Stimulated activated CD8-positive, alpha-beta memory T cell treated with anti-CD3 and anti-CD28 coated beads, Interleukin-12 subunit alpha, Interleukin-12 subunit beta, amount 100 ng/mL, for 1 hour (primary cell): ENCODE results near the gene TAF1.
"Not testable (repeated sequence)": the region's sequence is repeated elsewhere in the genome, so short reads cannot be mapped to it uniquely, and the experiment has no call there.

Experiments
- DNase-seq: peaks from one replicate; pipeline ENCODE4 v3.0.0-alpha.2; 2020; ENCODE audit warnings: low read depth

The TAF1 gene, protein sequence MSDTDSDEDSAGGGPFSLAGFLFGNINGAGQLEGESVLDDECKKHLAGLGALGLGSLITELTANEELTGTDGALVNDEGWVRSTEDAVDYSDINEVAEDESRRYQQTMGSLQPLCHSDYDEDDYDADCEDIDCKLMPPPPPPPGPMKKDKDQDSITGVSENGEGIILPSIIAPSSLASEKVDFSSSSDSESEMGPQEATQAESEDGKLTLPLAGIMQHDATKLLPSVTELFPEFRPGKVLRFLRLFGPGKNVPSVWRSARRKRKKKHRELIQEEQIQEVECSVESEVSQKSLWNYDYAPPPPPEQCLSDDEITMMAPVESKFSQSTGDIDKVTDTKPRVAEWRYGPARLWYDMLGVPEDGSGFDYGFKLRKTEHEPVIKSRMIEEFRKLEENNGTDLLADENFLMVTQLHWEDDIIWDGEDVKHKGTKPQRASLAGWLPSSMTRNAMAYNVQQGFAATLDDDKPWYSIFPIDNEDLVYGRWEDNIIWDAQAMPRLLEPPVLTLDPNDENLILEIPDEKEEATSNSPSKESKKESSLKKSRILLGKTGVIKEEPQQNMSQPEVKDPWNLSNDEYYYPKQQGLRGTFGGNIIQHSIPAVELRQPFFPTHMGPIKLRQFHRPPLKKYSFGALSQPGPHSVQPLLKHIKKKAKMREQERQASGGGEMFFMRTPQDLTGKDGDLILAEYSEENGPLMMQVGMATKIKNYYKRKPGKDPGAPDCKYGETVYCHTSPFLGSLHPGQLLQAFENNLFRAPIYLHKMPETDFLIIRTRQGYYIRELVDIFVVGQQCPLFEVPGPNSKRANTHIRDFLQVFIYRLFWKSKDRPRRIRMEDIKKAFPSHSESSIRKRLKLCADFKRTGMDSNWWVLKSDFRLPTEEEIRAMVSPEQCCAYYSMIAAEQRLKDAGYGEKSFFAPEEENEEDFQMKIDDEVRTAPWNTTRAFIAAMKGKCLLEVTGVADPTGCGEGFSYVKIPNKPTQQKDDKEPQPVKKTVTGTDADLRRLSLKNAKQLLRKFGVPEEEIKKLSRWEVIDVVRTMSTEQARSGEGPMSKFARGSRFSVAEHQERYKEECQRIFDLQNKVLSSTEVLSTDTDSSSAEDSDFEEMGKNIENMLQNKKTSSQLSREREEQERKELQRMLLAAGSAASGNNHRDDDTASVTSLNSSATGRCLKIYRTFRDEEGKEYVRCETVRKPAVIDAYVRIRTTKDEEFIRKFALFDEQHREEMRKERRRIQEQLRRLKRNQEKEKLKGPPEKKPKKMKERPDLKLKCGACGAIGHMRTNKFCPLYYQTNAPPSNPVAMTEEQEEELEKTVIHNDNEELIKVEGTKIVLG (N-terminal part only)

DNA sequence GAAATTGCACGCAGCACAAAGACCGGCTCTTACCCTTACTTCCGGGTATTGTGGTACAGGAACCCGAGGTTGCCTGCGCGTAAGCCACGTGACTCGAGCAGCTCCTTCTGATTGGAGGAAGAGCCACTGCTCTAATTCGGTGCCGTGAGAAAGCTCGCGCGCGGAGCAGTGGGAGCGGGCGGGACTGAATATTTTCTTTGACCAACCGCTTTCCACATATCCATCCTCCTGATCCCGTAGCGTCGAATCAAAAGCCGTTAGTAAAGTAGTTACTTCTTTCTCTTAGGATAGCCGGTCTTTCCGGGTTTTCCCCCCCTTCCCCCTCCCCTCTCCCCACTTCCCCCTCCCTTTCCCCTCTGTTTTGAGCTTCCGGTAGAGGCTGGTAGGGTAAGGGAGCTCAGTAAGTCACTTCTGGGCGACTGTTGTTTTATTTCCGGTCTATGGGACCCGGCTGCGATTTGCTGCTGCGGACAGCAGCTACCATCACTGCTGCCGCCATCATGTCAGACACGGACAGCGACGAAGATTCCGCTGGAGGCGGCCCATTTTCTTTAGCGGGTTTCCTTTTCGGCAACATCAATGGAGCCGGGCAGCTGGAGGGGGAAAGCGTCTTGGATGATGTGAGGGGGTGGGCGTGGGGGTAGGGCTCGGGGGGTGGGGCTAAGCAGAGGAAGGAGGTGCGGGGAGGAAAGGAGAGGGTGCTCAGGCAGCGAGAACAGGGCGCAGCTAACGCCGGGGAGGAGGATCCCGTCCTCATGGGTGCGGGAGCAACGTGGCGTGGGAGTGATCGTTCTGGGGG lies at the start of gene TAF1:
Gene TAF1 (plus strand): TSS at position 483 of the 799 bp plus-strand sequence. CDS start 18 bp downstream, at position 501.
- peak; percentile 80 for DNase-seq

DNA sequence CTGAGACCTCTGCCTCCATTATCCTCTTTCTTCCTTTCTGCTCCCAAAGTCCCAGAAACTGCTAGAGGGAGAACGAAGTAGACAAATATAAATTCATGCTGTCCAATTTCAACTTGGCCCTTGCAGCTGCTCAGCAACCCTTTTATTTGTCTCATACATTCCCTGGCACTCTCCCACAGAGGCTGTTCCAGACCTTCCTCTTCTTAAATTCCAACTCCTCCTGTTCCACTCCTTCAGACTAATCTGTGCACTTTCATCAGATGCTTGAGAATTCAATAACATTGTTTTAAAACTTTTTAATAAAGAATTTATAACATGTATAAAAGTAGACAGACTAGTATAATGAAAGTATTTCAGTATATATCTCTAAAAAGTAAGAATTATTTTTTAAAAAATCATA lies 49.2 kb upstream of the TAF1 start:
- not testable (repeated sequence) for DNase-seq

DNA sequence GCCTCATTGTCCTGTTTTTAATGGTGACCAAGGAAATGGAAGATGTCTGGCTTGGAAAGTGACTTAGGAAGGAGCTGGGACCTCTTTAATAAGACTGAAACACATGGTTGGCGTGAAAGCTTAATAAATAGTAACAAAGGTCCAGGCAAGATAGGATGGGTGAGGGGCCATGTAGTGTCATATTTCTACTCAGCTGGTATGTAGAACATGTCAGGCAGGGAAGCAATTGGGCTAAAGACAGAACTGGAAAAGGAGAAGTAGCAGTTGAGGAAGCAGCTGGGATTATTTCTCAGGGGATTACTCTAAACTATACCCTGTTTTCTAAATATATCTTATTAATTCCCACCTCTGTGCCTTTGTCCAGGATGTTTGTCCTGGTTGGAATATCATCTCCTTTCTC lies 46.0 kb upstream of the TAF1 start:
- no peak for DNase-seq

DNA sequence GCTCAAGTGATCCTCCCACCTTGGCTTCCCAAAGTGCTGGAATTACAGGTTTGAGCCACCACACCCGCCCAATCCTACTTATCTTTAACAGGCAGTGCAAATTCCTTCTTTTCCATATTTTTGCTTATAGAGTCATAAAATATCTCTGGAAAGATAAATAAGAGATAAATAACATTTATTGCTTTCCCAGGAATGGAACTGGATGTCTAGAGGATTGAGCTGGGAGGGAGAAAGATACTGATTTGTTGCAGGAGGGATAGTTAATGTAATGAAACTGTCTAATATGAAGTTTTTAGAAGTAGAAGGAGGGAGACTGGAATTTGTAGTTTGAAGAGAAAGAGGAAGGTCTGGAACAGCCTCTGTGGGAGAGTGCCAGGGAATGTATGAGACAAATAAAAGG lies 44.4 kb upstream of the TAF1 start:
- DNase-seq = no peak

DNA sequence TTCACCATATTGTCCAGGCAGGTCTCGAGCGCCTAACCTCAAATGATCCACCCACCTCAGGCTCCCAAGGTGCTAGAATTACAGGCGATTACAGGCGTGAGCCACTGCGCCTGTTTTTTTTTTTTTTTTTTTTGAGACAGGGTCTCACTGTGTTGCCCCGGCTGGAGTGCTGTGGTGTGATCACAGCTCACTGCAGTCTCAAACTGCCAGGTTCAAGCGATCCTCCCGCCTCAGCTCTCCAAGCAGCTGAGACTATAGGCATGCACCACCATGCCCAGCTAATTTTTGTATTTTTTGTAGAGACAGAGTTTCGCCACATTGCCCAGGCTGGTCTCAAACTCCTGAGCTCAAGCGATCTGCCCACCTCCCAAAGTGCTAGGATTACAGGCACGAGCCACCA lies 41.7 kb upstream of the TAF1 start:
- not testable (repeated sequence) for DNase-seq

DNA sequence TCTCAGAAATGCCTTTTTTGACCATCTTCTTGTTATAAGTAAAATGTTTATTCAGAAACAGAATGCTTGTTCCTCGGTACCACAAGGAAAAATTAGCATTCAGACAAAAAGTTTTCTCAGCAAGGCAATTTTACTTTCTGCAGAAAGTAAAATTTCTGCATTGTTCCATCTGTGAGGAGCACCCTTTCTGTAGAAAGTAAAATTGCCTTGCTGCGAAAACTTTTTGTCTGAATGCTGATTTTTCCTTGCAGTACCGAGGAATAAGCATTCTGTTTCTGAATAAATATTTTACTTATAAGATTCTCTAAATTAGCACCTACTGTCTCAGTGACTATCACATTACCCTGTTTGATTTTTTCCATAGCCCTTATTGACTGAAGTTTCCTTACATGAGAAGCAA lies 39.8 kb upstream of the TAF1 start:
- no peak for DNase-seq

DNA sequence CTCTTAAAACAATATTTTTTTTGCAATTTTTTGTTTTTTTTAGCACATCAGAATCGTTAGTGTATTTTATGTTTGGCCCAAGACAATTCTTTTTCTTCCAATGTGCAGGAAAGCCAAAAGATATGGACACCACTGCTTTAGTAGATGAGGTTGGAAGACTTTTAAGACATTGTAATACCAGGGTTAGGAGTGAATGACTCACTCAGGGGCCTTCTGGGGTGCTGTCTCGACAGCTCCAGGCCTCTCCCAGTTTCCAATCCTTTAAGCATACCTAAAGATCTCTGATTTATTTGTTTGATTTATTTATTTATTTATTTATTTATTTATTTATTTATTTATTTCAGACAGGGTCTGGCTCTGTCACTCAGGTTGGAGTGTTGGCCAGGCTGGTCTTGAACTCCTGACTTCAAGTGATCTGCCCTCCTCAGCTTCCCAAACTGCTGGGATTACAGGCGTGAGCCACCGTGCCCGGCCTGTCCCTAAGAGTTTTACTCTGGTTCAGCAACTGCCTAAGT lies 16.9 kb upstream of the TAF1 start:
- not testable (repeated sequence) for DNase-seq

DNA sequence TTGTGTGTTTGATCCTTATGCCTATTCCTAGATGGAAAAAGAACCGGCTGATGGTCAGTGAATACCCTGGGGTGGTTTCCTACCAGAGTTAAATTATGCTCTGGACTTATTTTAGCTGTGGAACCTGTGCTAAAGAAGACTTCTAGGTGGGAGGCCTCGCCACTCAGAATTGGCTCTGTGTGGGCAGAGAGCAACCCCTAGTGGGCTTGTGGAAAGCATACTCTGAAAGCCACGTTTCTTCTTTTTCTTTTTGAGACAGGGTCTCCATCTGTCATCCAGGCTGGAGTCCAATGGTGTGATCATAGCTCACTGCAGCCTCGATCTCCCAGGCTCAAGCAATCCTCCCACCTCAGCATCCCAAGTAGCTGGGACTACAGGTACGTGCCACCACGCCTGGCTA lies 16.3 kb upstream of the TAF1 start:
- not testable (repeated sequence) for DNase-seq

DNA sequence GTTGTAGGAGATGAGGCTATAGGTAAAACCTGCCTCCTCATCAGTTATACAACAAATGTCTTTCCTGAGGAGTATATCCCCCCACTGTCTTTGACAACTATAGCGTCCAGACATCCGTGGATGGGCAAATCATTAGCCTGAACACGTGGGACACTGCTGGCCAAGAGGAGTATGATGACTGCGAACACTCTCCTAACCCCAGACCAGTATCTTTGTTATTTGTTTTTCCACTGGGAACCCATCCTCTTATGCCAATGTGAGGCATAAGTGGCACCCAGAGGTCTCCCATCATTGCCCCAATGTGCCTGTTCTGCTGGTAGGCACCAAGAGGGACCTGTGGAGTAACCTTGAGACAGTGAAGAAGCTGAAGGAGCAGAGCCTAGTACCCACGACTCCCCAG lies 13.7 kb upstream of the TAF1 start:
- not testable (repeated sequence) for DNase-seq

DNA sequence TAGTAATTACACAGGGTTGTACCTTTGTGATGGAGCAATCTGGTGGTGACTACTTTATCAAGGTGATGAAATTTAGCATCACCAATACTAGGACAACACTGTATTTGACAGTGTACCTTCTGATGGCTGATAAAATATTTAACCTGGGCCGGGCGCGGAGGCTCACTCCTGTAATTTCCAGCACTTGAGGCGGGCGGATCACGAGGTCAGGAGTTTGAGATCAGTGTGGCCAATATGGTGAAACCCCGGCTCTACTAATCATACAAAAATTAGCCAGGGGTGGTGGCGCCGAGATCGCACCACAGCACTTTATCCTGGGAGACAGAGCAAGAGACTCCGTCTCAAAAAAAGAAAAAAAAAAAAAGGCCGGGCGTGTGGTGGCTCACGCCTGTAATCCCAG lies 1.9 kb upstream of the TAF1 start:
- DNase-seq = no peak

DNA sequence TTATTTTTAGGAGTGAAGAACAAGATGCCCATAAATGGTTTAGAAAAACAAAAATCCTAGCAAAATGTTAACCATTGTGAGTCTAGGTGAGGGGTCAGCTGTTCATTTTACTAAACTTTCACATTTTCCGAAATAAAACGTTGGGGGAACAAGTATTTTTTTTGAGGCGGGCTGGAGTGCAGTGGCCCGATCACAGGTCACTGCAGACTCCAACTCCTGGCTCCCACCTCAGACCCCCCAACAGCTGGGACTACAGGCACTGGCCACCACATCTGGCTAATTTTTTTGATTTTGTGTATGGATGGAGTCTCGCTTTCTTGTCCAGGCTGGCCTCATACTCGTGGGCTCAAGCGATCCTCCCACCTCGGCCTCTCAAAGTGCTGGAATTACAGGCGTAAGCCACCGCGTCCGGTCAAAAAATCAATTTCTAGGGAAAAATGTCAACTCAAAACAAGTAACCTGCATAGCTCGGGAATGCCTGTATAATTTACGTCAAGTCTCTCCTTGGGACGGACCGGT lies 742 bp upstream of the TAF1 start:
- DNase-seq = no peak

DNA sequence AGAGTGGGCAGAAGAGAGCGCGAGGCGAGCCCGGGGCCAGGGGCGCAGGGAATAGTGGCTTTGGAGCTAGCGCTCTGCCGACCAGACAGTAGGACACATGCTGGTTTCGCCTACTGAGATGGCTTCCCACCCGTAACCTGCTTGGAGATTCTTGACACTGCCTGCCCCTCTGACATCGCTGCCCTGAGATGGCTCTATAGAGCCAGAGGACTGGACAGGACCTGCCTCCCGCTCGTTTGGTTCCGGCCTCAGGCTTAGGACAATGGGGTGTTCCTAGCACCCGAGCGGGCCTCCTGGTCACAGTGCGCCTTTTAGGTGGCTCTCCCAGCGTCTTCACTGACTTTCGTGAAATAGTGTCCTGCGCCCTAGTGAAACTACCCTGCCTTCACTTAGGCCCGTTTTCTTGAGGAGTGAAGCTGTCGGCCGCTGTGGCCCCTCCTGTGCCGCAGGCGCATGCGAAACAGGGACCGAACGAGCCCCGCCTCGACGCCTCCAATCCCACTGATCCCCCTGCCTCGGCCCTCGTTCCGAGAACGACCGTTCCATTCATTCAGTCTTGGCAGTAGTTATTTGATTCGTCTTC lies 608 bp downstream of the TAF1 start:
- DNase-seq = no peak

DNA sequence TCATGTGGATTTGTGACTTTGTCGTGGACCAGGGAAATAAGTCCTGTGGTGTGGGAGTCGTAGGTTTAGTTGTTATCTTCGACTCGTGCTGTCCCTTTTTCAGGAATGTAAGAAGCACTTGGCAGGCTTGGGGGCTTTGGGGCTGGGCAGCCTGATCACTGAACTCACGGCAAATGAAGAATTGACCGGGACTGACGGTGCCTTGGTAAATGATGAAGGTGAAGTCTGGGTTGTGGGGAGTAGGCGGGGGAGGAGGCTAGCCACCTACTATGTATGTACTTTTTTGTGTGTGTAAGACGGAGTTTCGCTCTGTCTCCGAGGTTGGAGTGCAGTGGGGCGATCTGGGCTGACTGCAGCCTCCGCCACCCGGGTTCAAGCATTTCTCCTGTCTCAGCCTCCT lies 1.2 kb downstream of the TAF1 start:
- DNase-seq = no peak

DNA sequence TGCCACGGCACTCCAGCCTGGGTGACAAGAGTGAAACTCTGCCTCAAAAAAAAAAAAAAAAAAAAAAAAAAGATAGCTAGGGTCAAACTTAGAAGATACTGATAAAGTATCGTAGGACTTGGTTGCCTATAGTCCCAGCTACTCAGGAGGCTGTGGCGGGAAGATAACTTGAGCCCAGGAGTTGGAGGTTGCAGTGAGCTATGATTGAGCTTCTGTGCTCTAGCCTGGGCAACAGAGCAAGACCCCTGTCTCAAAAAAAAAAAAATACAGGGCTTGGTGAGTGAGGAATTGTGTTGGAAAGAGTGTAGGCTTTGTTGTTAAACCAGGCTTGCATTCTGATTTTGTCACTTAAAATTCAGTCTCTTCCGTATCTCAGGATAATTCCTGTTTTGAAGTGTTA lies 6.2 kb downstream of the TAF1 start:
- DNase-seq = no peak

DNA sequence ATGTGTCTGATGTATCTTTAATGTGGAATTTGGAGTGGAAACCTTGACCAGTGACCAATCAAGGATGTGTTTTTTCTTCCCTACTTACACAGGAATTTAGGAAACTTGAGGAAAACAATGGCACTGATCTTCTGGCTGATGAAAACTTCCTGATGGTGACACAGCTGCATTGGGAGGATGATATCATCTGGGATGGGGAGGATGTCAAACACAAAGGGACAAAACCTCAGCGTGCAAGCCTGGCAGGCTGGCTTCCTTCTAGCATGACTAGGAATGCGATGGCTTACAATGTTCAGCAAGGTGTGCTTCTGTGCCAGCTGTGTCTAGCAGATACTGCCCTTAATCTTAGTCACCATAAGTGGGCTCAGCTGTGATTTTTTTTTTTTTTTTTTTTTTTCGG lies 12.6 kb downstream of the TAF1 start:
- DNase-seq = no peak

DNA sequence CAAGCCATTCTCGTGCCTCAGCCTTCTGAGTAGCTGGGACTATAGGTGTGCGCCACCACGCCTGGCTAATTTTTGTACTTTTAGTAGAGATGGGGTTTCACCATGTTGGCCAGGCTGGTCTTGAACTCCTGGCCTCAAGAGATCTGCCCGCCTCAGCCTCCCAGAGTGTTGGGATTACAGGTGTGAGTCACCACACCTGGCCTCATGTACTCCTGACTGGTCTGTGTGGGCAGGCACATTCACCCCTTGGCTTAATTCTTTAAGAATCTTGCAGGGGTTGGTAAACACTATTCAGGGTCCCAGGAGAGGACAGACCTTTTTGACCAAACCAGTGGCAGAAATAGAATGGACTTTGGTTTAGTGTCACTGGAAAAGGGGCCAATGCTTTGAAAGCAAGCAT lies 25.6 kb downstream of the TAF1 start:
- not testable (repeated sequence) for DNase-seq

DNA sequence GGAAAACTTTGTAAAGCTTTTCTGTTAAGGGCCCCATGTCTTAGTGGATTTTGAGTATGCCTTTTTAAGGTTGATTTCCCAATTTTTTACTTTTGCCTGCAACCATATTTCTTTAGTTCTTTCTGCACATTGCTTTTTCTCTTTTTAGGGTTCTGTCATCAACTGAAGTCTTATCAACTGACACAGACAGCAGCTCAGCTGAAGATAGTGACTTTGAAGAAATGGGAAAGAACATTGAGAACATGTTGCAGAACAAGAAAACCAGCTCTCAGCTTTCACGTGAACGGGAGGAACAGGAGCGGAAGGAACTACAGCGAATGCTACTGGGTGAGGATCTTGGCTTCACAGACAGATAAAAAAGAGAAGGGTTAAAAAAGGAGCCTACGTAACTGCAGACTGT lies 27.8 kb downstream of the TAF1 start:
- no peak for DNase-seq

DNA sequence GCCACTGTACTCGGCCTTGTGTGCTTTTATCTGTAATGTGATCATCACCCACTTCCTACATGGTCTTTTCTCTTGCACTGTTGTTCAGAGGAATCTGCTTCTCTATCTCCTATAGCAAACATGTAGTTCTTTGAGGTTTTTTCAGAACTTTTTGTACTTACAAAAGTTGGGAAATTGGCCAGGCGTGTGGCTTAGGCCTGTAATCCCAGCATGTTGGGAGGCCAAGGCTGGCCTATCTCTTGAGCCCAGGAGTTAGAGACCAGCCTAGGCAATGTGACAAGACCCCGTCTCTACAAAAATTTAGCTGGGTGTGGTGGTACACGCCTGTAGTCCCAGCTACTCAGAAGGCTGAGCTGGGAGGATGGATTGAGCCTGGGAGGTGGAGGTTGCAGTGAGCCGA lies 30.4 kb downstream of the TAF1 start:
- DNase-seq = no peak

DNA sequence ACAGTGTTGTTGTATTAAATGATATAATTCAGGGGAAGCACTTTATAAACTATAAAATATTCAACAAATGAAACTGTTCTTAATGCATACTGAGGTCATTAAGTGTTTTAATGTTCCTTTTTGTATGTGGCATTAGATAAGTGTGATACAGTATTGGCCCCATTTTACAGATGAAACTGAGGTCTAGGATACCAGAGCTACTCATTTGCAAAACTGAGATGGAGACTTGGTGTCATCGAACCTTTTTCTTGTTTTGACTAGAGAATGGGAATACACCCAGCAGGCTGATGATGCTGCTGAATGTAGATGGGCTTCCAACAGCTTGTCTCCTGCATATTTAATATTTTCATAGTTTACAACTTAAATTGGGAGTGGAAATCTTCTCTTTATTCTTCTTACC lies 34.6 kb downstream of the TAF1 start:
- no peak for DNase-seq

DNA sequence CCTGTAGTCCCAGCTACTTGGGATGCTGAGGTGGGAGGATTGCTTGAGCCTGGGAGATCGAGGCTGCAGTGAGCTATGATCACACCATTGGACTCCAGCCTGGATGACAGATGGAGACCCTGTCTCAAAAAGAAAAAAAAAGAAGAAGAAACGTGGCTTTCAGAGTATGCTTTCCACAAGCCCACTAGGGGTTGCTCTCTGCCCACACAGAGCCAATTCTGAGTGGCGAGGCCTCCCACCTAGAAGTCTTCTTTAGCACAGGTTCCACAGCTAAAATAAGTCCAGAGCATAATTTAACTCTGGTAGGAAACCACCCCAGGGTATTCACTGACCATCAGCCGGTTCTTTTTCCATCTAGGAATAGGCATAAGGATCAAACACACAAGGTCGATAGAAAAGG lies 50.1 kb downstream of the TAF1 start:
- DNase-seq = not testable (repeated sequence)

DNA sequence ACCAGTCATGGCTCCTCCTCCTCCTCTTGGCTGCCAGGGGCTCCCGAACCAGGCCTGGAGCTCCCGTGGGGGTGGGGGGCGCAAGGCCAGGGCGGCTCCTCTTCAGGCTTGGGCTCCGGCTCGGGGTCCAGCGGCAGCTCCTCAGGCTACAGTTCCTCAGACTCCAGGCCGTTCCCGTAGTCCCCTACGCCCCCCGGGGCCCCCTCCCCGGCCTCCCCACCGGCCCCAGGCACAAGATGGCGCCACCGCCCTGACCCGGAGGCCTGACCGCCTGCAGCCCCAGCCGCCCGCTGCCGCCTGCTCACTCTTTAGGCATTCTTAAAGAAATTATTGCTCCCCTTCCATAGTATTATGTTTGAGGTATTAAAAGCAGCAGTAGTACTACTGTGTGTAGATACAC lies 54.5 kb downstream of the TAF1 start:
- DNase-seq = no peak
